GM12878 (cell line): ENCODE data around the gene PIGV. TPM values are rescaled to one million over a fixed set of nuclear protein-coding genes. Genes with fewer than 3 reads are reported as not detected.

ENCODE experiments used
- ATAC-seq: fragments of 200-7000 bp; cut with Tn5 transposase; 3 replicates; pipeline ENCODE4 v1.9.1; 2020; ENCODE audit warnings: mild to moderate bottlenecking, moderate library complexity
- BruUV-seq: library from RNA; stranded (reverse); fragments of 400-500 nt; replicated peaks from 2 replicates; lab custom pipeline; 2021; lab: Mats Ljungman, UMichigan
- CTCF ChIA-PET: fragments of 300-600 bp; sonication (Branson Sonifier 250); formaldehyde crosslinking; extraction: SDS; loops from one replicate; lab custom pipeline; 2021; ENCODE audit warnings: inconsistent platforms; lab: Yijun Ruan, JAX
- POLR2A ChIA-PET: fragments of 350-600 bp; formaldehyde crosslinking; extraction: SDS; loops from one replicate; lab custom pipeline; 2021; ENCODE audit warnings: inconsistent platforms; lab: Charles Lee
- RAD21 ChIA-PET: fragments of 300-600 bp; sonication (Branson Sonifier 250); formaldehyde crosslinking; loops from one replicate; lab custom pipeline; 2023; ENCODE audit warnings: antibody characterized with exemption; ENCODE audit not compliant: unreplicated experiment; lab: Charles Lee
- SMC1A ChIA-PET: fragments of 300-600 bp; sonication (Branson Sonifier 250); formaldehyde crosslinking; loops from one replicate; lab custom pipeline; 2023; ENCODE audit not compliant: unreplicated experiment, uncharacterized antibody; lab: Charles Lee
- DNase-seq: peaks from one replicate; pipeline ENCODE4 v3.0.0-alpha.2; 2011; ENCODE audit warnings: low read depth, low spot score
- FAIRE-seq: peaks from 3 replicates; lab custom pipeline; 2011; peaks lifted over from hg19 to GRCh38; lab: Jason Lieb, UNC
- H2AFZ ChIP-seq: 2 replicates; pipeline ENCODE4 v1.6.0; 2011; ENCODE audit warnings: low read depth, low read length, control low read depth; ENCODE audit not compliant: control insufficient read depth
- H3K27ac ChIP-seq: 2 replicates; pipeline ENCODE4 v1.5.1; 2011; ENCODE audit warnings: control low read depth; ENCODE audit not compliant: control insufficient read depth, insufficient read depth
- H3K27me3 ChIP-seq, 2 experiments: replicated peaks in 1 of 2; 2 replicates each; pipeline versions ENCODE4 v1.6.0 to v1.6.1; 2011; ENCODE audit warnings: low read length in 1 of 2; ENCODE audit not compliant: control insufficient read depth in 2 of 2, insufficient read depth in 2 of 2
- H3K36me3 ChIP-seq, 2 experiments: 2 replicates each; pipeline ENCODE4 v1.5.1; 2011; ENCODE audit warnings: low read length in 1 of 2; ENCODE audit not compliant: control insufficient read depth in 2 of 2, insufficient read depth in 2 of 2
- H3K4me1 ChIP-seq: 2 replicates; pipeline ENCODE4 v1.6.1; 2011; ENCODE audit warnings: mild to moderate bottlenecking, low read length, moderate library complexity, mixed read lengths; ENCODE audit not compliant: control insufficient read depth, insufficient read depth
- H3K4me2 ChIP-seq: 2 replicates; pipeline ENCODE4 v1.6.0; 2011; ENCODE audit warnings: control low read depth; ENCODE audit not compliant: control insufficient read depth, insufficient read depth
- H3K4me3 ChIP-seq: fragments of 200-600 bp; sonication (generic); 2 replicates; pipeline ENCODE4 v1.5.1; 2016
- H3K79me2 ChIP-seq: 2 replicates; pipeline ENCODE4 v1.6.0; 2011; ENCODE audit warnings: low read length; ENCODE audit not compliant: control insufficient read depth, insufficient read depth
- H3K9ac ChIP-seq: 2 replicates; pipeline ENCODE4 v1.8.0; 2011; ENCODE audit warnings: low read length, control low read depth, mixed read lengths; ENCODE audit not compliant: control insufficient read depth, insufficient read depth
- H3K9me3 ChIP-seq: replicated peaks from 3 replicates; pipeline ENCODE4 v1.5.1; 2011; ENCODE audit warnings: mild to moderate bottlenecking, low read length; ENCODE audit not compliant: control insufficient read depth, insufficient read depth
- H4K20me1 ChIP-seq: 2 replicates; pipeline ENCODE4 v1.6.0; 2011; ENCODE audit not compliant: control insufficient read depth, insufficient read depth
- BHLHE40 ChIP-seq, 2 experiments: fragments of 450-650 bp in 1 of 2; IDR thresholded peaks; 2 replicates each; pipeline ENCODE4 v1.6.1; 2011 to 2017; ENCODE audit warnings: low read depth in 2 of 2, borderline replicate concordance in 1 of 2, improper control_type of control experiment in 1 of 2, low read length in 1 of 2, mild to moderate bottlenecking in 1 of 2
- CTCF ChIP-seq, 3 experiments: IDR thresholded peaks in 2 of 3; conservative IDR thresholded peaks in 1 of 3; 2 replicates each; pipeline ENCODE4 v1.5.1; 2011; ENCODE audit warnings: low read depth in 3 of 3, low read length in 3 of 3, mild to moderate bottlenecking in 3 of 3, control low read depth in 2 of 3, moderate library complexity in 2 of 3, inconsistent platforms in 1 of 3, mixed read lengths in 1 of 3; ENCODE audit not compliant: control insufficient read depth in 2 of 3, insufficient read depth in 1 of 3; ENCODE audit errors: extremely low read depth in 1 of 3
- DPF2 ChIP-seq: fragments of 450-650 bp; IDR thresholded peaks from 2 replicates; pipeline ENCODE4 v1.6.1; 2017; ENCODE audit warnings: mild to moderate bottlenecking
- EED ChIP-seq: sonication (generic); IDR thresholded peaks from 2 replicates; pipeline ENCODE4 v1.6.1; 2016; ENCODE audit warnings: antibody characterized with exemption, low read depth
- EP300 ChIP-seq, 2 experiments: fragments of 150-350 bp in 1 of 2; IDR thresholded peaks; 2 replicates each; pipeline ENCODE4 v1.6.1; 2011 to 2012; ENCODE audit warnings: low read depth in 2 of 2, low read length in 2 of 2, borderline replicate concordance in 1 of 2, improper control_type of control experiment in 1 of 2, inconsistent platforms in 1 of 2; ENCODE audit not compliant: control insufficient read depth in 1 of 2
- HSF1 ChIP-seq: fragments of 150-350 bp; IDR thresholded peaks from 2 replicates; pipeline ENCODE4 v1.6.1; 2014; ENCODE audit warnings: mild to moderate bottlenecking, low read depth, low read length
- IKZF2 ChIP-seq, 2 experiments: fragments of 450-650 bp; IDR thresholded peaks; 2 replicates each; pipeline ENCODE4 v1.6.1; 2017; ENCODE audit warnings: mild to moderate bottlenecking in 2 of 2, moderate library complexity in 2 of 2
- KAT2A ChIP-seq: conservative IDR thresholded peaks from 2 replicates; pipeline ENCODE4 v1.6.1; 2011; ENCODE audit warnings: low read depth, low read length; ENCODE audit not compliant: control insufficient read depth
- MTA2 ChIP-seq: fragments of 450-650 bp; IDR thresholded peaks from 2 replicates; pipeline ENCODE4 v1.6.1; 2016; ENCODE audit warnings: low read depth, mild to moderate bottlenecking, moderate library complexity
- MTA3 ChIP-seq: IDR thresholded peaks from 2 replicates; pipeline ENCODE4 v1.6.1; 2012; ENCODE audit warnings: low read length, inconsistent platforms, borderline replicate concordance
- PAX5 ChIP-seq: IDR thresholded peaks from 2 replicates; pipeline ENCODE4 v1.6.1; 2011; ENCODE audit warnings: low read depth, low read length, borderline replicate concordance
- PKNOX1 ChIP-seq: fragments of 450-650 bp; IDR thresholded peaks from 2 replicates; pipeline ENCODE4 v1.6.1; 2016; ENCODE audit warnings: mild to moderate bottlenecking
- POLR2AphosphoS2 ChIP-seq: IDR thresholded peaks from 2 replicates; pipeline ENCODE4 v1.6.1; 2011; ENCODE audit warnings: low read depth, mild to moderate bottlenecking, low read length, improper control_type of control experiment, moderate library complexity
- POU2F2 ChIP-seq: IDR thresholded peaks from 3 replicates; pipeline ENCODE4 v1.6.1; 2011; ENCODE audit warnings: low read depth, mild to moderate bottlenecking, low read length, borderline replicate concordance
- RAD21 ChIP-seq: IDR thresholded peaks from 2 replicates; pipeline ENCODE4 v1.6.1; 2011; ENCODE audit warnings: mild to moderate bottlenecking, low read depth, low read length, moderate library complexity; ENCODE audit not compliant: insufficient read depth
- SMC3 ChIP-seq: IDR thresholded peaks from 2 replicates; pipeline ENCODE4 v1.6.1; 2011; ENCODE audit warnings: low read length, improper control_type of control experiment, borderline replicate concordance
- ZNF24 ChIP-seq: fragments of 450-650 bp; IDR thresholded peaks from 2 replicates; pipeline ENCODE4 v1.6.1; 2017; ENCODE audit warnings: antibody characterized with exemption, mild to moderate bottlenecking
- WGBS: methylation state at CpG from one replicate; pipeline ENCODE4 v1.1.6; 2016; ENCODE audit warnings: low lambda C conversion rate; ENCODE audit not compliant: insufficient replicate concordance, insufficient coverage; ENCODE audit errors: missing lambda C conversion rate; 5-methylcytosine and 5-hydroxymethylcytosine counted together
- in situ Hi-C: fragments of 300-500 bp; cut with MboI; formaldehyde crosslinking; loops from 9 replicates; pipeline ENCODE4 v1.14.3; 2018; ENCODE audit warnings: mixed read lengths
- intact Hi-C: fragments of 100-400 bp; cut with micrococcal nuclease; formaldehyde crosslinking; loops from one replicate; pipeline ENCODE4 v1.14.2; 2022; ENCODE audit not compliant: unreplicated experiment
- polyA plus RNA-seq, 11 experiments: library from polyadenylated mRNA; depleted of rRNA in 4 of 11; unstranded in 6 of 11; stranded (reverse) in 5 of 11; fragments of >200 nt; fragmentation: Nextera tagmentation in 4 of 11; fragmentation: Illumina TruSeq in 1 of 11; extraction: Ambion mirVana in 4 of 11; extraction: Trizol in 1 of 11; gene quantifications; 1 replicate in 1 of 11; 2 replicates in 10 of 11; pipeline versions ENCODE4 v1.2.1 to v1.2.3, GENCODE V29; 2011 to 2016; ENCODE audit warnings: inconsistent platforms in 2 of 11, missing spikeins in 2 of 11, low read depth in 1 of 11
- total RNA-seq, 4 experiments: library from RNA; depleted of rRNA in 3 of 4; stranded (reverse); fragments of >200 nt in 3 of 4; fragmentation: Illumina TruSeq in 1 of 4; extraction: Trizol in 1 of 4; gene quantifications; 2 replicates each; pipeline versions ENCODE4 v1.2.1 to v1.2.3, GENCODE V29; 2013 to 2021
- TF ChIP-seq, protein P1 (sequence below): IDR thresholded peaks from 2 replicates; pipeline ENCODE4 v1.6.1; 2011; ENCODE audit warnings: low read depth, mild to moderate bottlenecking, low read length, moderate library complexity, borderline replicate concordance; ENCODE audit errors: extremely low read depth

PIGV gene
- total and polyA plus RNA-seq, 10 of the 15 experiments (the other 5 are each of a cell fraction or from before 2014, with no cell fraction given), result 8.8 to 18.1 (median 11.9) TPM

GRCh38 chr1:26820784-26821269 lies 33.1 kb downstream of the PIGV start:
- intact Hi-C loops, result no loop called here
- peak; percentile 40; the same call in 1 of the 2 replicates for TF ChIP-seq PKNOX1
- peak; percentile 48 for TF ChIP-seq MTA2
- TF ChIP-seq BHLHE40 (IDR thresholded peaks at IDR 0.05; ENCODE audit: borderline replicate concordance in 1 of 2, low read depth in 2 of 2, low read length in 1 of 2), result peak in 1 of 2 experiments; percentile 18; a peak in 1 of 4 replicates
- peak in 1 of 2 experiments; percentile 45; a peak in 1 of 4 replicates for TF ChIP-seq EP300 (IDR thresholded peaks at IDR 0.05; ENCODE audit: borderline replicate concordance in 1 of 2, control insufficient read depth in 1 of 2, low read depth in 2 of 2, low read length in 2 of 2)
- TF ChIP-seq DPF2, result peak; percentile 63; the same call in 1 of the 2 replicates
- peak; percentile 65 to 68 (median 67) for TF ChIP-seq CTCF (IDR thresholded peaks at IDR 0.05 in 2 of 3, conservative IDR thresholded peaks at IDR 0.05 in 1 of 3; ENCODE audit: control insufficient read depth in 2 of 3, extremely low read depth in 1 of 3, insufficient read depth in 1 of 3, low read depth in 3 of 3, low read length in 3 of 3)
- TF ChIP-seq, protein P1, sequence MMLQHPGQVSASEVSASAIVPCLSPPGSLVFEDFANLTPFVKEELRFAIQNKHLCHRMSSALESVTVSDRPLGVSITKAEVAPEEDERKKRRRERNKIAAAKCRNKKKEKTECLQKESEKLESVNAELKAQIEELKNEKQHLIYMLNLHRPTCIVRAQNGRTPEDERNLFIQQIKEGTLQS, result no peak
- TF ChIP-seq IKZF2 (IDR thresholded peaks at IDR 0.05), result peak; percentile 65 to 66; a peak in 3 of 4 replicates
- no peak for TF ChIP-seq POLR2AphosphoS2
- 0 out of 2 replicates have a peak, but pooled peaks have one; percentile 22 for TF ChIP-seq ZNF24
- no peak for TF ChIP-seq KAT2A
- TF ChIP-seq HSF1, result no peak
- TF ChIP-seq POU2F2, result 0 out of 3 replicates have a peak, but pooled peaks have one; percentile 23
- TF ChIP-seq RAD21, result peak; percentile 42
- TF ChIP-seq EED, result peak; percentile 52; the same call in 1 of the 2 replicates
- TF ChIP-seq PAX5, result peak; percentile 47; the same call in 1 of the 2 replicates
- TF ChIP-seq MTA3, result 0 out of 2 replicates have a peak, but pooled peaks have one; percentile 28
- peak; percentile 27; the same call in 1 of the 2 replicates for TF ChIP-seq SMC3

More at GRCh38 chr1:26820784-26821269, 33.1 kb downstream of the PIGV start:
- DNase-seq (peak; percentile 77), FAIRE-seq (peak; percentile 88), ATAC-seq (peak; percentile 100)
- H3K79me2 ChIP-seq, result no peaks in the 10 kb centered on the region
- POLR2A ChIA-PET, result interaction anchor here (0.5 to 3.1 kb wide), 13 partner anchors 8 to 196 kb away, joined by 3 to 32 read pairs (median 4); no protein-coding TSS in a partner anchor
- H3K4me3 ChIP-seq, result no peak overlapping the region
- peak overlapping the region; percentile 70 for H3K4me2 ChIP-seq
- 1% methylated on average over 4 of the region's 4 CpGs for WGBS
- H3K4me1 ChIP-seq, result peaks cover 11% of the 10 kb centered on the region
- no peak overlapping the region for H3K9ac ChIP-seq
- RAD21 ChIA-PET, result interaction anchor here (0.6 to 2.7 kb wide), 14 partner anchors 9 to 219 kb away, joined by 3 to 43 read pairs (median 6); partner anchors contain the start of gene PIGV
- H2AFZ ChIP-seq, result peak overlapping the region; percentile 35
- SMC1A ChIA-PET, result interaction anchor here (0.5 to 3.3 kb wide), 19 partner anchors 11 to 238 kb away, joined by 3 to 57 read pairs (median 4); partner anchors contain the start of genes GPN2 and PIGV
- CTCF ChIA-PET, result interaction anchor here (0.8 to 3.1 kb wide), 25 partner anchors 10 to 282 kb away, joined by 3 to 73 read pairs (median 6); partner anchors contain the start of genes PIGV and SFN
- no peaks in the 10 kb centered on the region for H3K27me3 ChIP-seq
- H3K36me3 ChIP-seq, result no peaks in the 10 kb centered on the region
- H3K27ac ChIP-seq, result peak overlapping the region; percentile 23
- BruUV-seq, result no TSS peak
- no peaks in the 10 kb centered on the region for H4K20me1 ChIP-seq
- H3K9me3 ChIP-seq, result no peaks in the 10 kb centered on the region
- in situ Hi-C loops, result no loop called here
